Neural cell (in vitro differentiated cells): ENCODE measurements around the gene KRTAP13-4. TPM values are rescaled to one million over a fixed set of nuclear protein-coding genes. Genes with fewer than 3 reads are reported as not detected.

ENCODE experiments used
- H2AFZ ChIP-seq: fragments of 200-600, 300-800 bp; sonication (generic), shearing (Covaris generic); 2 replicates; pipeline ENCODE4 v1.6.0; 2014; ENCODE audit warnings: low read depth, mild to moderate bottlenecking, antibody characterized with exemption, low read length, moderate library complexity
- H3F3A ChIP-seq: fragments of 200-600 bp; shearing (Covaris generic); 2 replicates; pipeline ENCODE4 v1.6.1; 2016; ENCODE audit warnings: mild to moderate bottlenecking, moderate library complexity, mixed read lengths, antibody characterized with exemption, low read length; ENCODE audit not compliant: insufficient read depth, poor library complexity, severe bottlenecking
- H3K27ac ChIP-seq: fragments of 200-600, 300-800 bp; sonication (generic), shearing (Covaris generic); 2 replicates; pipeline ENCODE4 v1.5.1; 2014; ENCODE audit warnings: mild to moderate bottlenecking, low read length, moderate library complexity
- H3K27me3 ChIP-seq: fragments of 300-800, 200-600 bp; sonication (generic), shearing (Covaris generic); 2 replicates; pipeline ENCODE4 v1.6.0; 2014; ENCODE audit warnings: mild to moderate bottlenecking, low read depth, low read length, moderate library complexity; ENCODE audit not compliant: insufficient read depth
- H3K36me3 ChIP-seq: fragments of 300-800, 200-600 bp; sonication (generic), shearing (Covaris generic); 2 replicates; pipeline ENCODE4 v1.5.1; 2014; ENCODE audit warnings: mild to moderate bottlenecking, antibody characterized with exemption, low read length, moderate library complexity; ENCODE audit not compliant: insufficient read depth
- H3K4me2 ChIP-seq: fragments of 300-800, 200-600 bp; sonication (generic), shearing (Covaris generic); 2 replicates; pipeline ENCODE4 v1.6.0; 2014; ENCODE audit warnings: mild to moderate bottlenecking, low read length
- H3K4me3 ChIP-seq: fragments of 300-800, 200-600 bp; sonication (generic), shearing (Covaris generic); 2 replicates; pipeline ENCODE4 v1.5.1; 2014; ENCODE audit warnings: mild to moderate bottlenecking, low read length, moderate library complexity
- H3K79me2 ChIP-seq: fragments of 200-600 bp; shearing (Covaris generic); replicated peaks from 2 replicates; pipeline ENCODE4 v1.6.0; 2014; ENCODE audit warnings: mild to moderate bottlenecking, low read length, moderate library complexity; ENCODE audit not compliant: insufficient read depth
- H3K9ac ChIP-seq: fragments of 300-800, 200-600 bp; sonication (generic), shearing (Covaris generic); 2 replicates; pipeline ENCODE4 v1.6.1; 2016; ENCODE audit warnings: mild to moderate bottlenecking, low read length, mixed read lengths
- H3K9me2 ChIP-seq: fragments of 200-600 bp; shearing (Covaris generic); 2 replicates; pipeline ENCODE4 v1.6.1; 2016; ENCODE audit warnings: mild to moderate bottlenecking, low read length, mixed read lengths; ENCODE audit not compliant: insufficient read depth
- H3K9me3 ChIP-seq: fragments of 200-600, 300-800 bp; sonication (generic), shearing (Covaris generic); 2 replicates; pipeline ENCODE4 v1.6.1; 2016; ENCODE audit warnings: mild to moderate bottlenecking, mixed run types, low read length, moderate library complexity, mixed read lengths
- H4K20me1 ChIP-seq: fragments of 200-600 bp; shearing (Covaris generic); 2 replicates; pipeline ENCODE4 v1.6.1; 2016; ENCODE audit warnings: mild to moderate bottlenecking, mixed run types; ENCODE audit not compliant: insufficient read depth
- EP300 ChIP-seq: fragments of 450-650 bp; conservative IDR thresholded peaks from 2 replicates; pipeline ENCODE4 v1.6.1; 2014; ENCODE audit warnings: antibody characterized with exemption, mild to moderate bottlenecking, moderate library complexity; ENCODE audit not compliant: poor library complexity, severe bottlenecking
- EZH2 ChIP-seq: fragments of 200-600, 300-800 bp; shearing (Covaris generic), sonication (generic); IDR thresholded peaks from 2 replicates; pipeline ENCODE4 v1.6.1; 2014; ENCODE audit warnings: antibody characterized with exemption, low read length, borderline replicate concordance, mild to moderate bottlenecking; ENCODE audit not compliant: insufficient read depth, poor library complexity, severe bottlenecking
- MXI1 ChIP-seq: fragments of 450-650 bp; conservative IDR thresholded peaks from 2 replicates; pipeline ENCODE4 v1.6.1; 2014; ENCODE audit warnings: antibody characterized with exemption, mild to moderate bottlenecking; ENCODE audit not compliant: poor library complexity, severe bottlenecking
- POLR2AphosphoS5 ChIP-seq: IDR thresholded peaks from 2 replicates; pipeline ENCODE4 v1.6.1; 2012
- RAD21 ChIP-seq: fragments of 450-650 bp; conservative IDR thresholded peaks from 2 replicates; pipeline ENCODE4 v1.6.1; 2014; ENCODE audit warnings: antibody characterized with exemption, mild to moderate bottlenecking, moderate library complexity
- SMC3 ChIP-seq: fragments of 450-650 bp; conservative IDR thresholded peaks from 2 replicates; pipeline ENCODE4 v1.6.1; 2014; ENCODE audit warnings: antibody characterized with exemption, mild to moderate bottlenecking, moderate library complexity; ENCODE audit not compliant: poor library complexity
- TAF1 ChIP-seq: IDR thresholded peaks from 2 replicates; pipeline ENCODE4 v1.6.1; 2012; ENCODE audit warnings: low read depth
- polyA plus RNA-seq: library from polyadenylated mRNA; depleted of rRNA; stranded (reverse); fragments of >200 nt; gene quantifications from 2 replicates; pipeline ENCODE4 v1.2.3, GENCODE V29; 2014
- TF ChIP-seq, protein P1 (sequence below): IDR thresholded peaks from 2 replicates; pipeline ENCODE4 v1.6.1; 2012; ENCODE audit warnings: borderline replicate concordance
- TF ChIP-seq, protein P2 (sequence below): fragments of 450-650 bp; IDR thresholded peaks from 2 replicates; pipeline ENCODE4 v1.5.1; 2014; ENCODE audit warnings: antibody characterized with exemption, mild to moderate bottlenecking, moderate library complexity; ENCODE audit not compliant: poor library complexity, severe bottlenecking

Gene KRTAP13-4
- polyA plus RNA-seq, 1 donor from 2014 or later = not detected

GRCh38 chr21:30391492-30392025 is 38.5 kb upstream of the KRTAP13-4 start:
- no peaks in the 10 kb centered on the region for H3K9me3 ChIP-seq
- H3F3A ChIP-seq = peaks cover 12% of the 10 kb centered on the region
- H3K27ac ChIP-seq = peak overlapping the region; percentile 80

GRCh38 chr21:30395731-30396130 is 34.3 kb upstream of the KRTAP13-4 start, which contains the start of gene KRTAP13-1:
TSS of gene KRTAP13-1 (plus strand) at chr21:30396031. CDS start at chr21:30396087, 56 bp downstream.
- no peak within 1 kb of the TSS for H3K9ac ChIP-seq
- H3K36me3 ChIP-seq = no peaks in the 10 kb centered on the region
- no peak within 1 kb of the TSS for H3K4me3 ChIP-seq
- H3F3A ChIP-seq = peaks cover 10% of the 10 kb centered on the region
- H4K20me1 ChIP-seq = no peaks in the 10 kb centered on the region
- no peak within 1 kb of the TSS for H3K27ac ChIP-seq
- no peaks in the 10 kb centered on the region for H3K9me3 ChIP-seq
- TF ChIP-seq RAD21 (no peak), TAF1 (no peak), EP300 (no peak), POLR2AphosphoS5 (no peak), MXI1 (no peak), SMC3 (no peak), EZH2 (no peak)
- TF ChIP-seq, protein P1, sequence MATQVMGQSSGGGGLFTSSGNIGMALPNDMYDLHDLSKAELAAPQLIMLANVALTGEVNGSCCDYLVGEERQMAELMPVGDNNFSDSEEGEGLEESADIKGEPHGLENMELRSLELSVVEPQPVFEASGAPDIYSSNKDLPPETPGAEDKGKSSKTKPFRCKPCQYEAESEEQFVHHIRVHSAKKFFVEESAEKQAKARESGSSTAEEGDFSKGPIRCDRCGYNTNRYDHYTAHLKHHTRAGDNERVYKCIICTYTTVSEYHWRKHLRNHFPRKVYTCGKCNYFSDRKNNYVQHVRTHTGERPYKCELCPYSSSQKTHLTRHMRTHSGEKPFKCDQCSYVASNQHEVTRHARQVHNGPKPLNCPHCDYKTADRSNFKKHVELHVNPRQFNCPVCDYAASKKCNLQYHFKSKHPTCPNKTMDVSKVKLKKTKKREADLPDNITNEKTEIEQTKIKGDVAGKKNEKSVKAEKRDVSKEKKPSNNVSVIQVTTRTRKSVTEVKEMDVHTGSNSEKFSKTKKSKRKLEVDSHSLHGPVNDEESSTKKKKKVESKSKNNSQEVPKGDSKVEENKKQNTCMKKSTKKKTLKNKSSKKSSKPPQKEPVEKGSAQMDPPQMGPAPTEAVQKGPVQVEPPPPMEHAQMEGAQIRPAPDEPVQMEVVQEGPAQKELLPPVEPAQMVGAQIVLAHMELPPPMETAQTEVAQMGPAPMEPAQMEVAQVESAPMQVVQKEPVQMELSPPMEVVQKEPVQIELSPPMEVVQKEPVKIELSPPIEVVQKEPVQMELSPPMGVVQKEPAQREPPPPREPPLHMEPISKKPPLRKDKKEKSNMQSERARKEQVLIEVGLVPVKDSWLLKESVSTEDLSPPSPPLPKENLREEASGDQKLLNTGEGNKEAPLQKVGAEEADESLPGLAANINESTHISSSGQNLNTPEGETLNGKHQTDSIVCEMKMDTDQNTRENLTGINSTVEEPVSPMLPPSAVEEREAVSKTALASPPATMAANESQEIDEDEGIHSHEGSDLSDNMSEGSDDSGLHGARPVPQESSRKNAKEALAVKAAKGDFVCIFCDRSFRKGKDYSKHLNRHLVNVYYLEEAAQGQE = no peak
- TF ChIP-seq, protein P2, sequence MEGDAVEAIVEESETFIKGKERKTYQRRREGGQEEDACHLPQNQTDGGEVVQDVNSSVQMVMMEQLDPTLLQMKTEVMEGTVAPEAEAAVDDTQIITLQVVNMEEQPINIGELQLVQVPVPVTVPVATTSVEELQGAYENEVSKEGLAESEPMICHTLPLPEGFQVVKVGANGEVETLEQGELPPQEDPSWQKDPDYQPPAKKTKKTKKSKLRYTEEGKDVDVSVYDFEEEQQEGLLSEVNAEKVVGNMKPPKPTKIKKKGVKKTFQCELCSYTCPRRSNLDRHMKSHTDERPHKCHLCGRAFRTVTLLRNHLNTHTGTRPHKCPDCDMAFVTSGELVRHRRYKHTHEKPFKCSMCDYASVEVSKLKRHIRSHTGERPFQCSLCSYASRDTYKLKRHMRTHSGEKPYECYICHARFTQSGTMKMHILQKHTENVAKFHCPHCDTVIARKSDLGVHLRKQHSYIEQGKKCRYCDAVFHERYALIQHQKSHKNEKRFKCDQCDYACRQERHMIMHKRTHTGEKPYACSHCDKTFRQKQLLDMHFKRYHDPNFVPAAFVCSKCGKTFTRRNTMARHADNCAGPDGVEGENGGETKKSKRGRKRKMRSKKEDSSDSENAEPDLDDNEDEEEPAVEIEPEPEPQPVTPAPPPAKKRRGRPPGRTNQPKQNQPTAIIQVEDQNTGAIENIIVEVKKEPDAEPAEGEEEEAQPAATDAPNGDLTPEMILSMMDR = no peak
- no peaks in the 10 kb centered on the region for H3K27me3 ChIP-seq
- no peaks in the 10 kb centered on the region for H3K79me2 ChIP-seq
- no peak within 1 kb of the TSS for H3K4me2 ChIP-seq
- no peaks in the 10 kb centered on the region for H3K9me2 ChIP-seq
- no peak within 1 kb of the TSS for H2AFZ ChIP-seq

More at GRCh38 chr21:30391492-30392025, 38.5 kb upstream of the KRTAP13-4 start:
- peak; percentile 91 for TF ChIP-seq POLR2AphosphoS5
- TF ChIP-seq TAF1 = no peak
- TF ChIP-seq SMC3 = no peak
- no peak for TF ChIP-seq MXI1
- peak; percentile 36 for TF ChIP-seq RAD21
- TF ChIP-seq, protein P2 = no peak
- no peak for TF ChIP-seq EZH2
- TF ChIP-seq, protein P1 = peak; percentile 67
- TF ChIP-seq EP300 = peak; percentile 100
- H3K79me2 ChIP-seq = no peaks in the 10 kb centered on the region
- no peaks in the 10 kb centered on the region for H4K20me1 ChIP-seq
- no peak overlapping the region for H3K4me2 ChIP-seq
- H3K36me3 ChIP-seq = no peaks in the 10 kb centered on the region
- peak overlapping the region; percentile 33 for H3K9ac ChIP-seq
- H3K27me3 ChIP-seq = no peaks in the 10 kb centered on the region
- no peak overlapping the region for H2AFZ ChIP-seq
- peak overlapping the region; percentile 39 for H3K4me3 ChIP-seq
- H3K9me2 ChIP-seq = no peaks in the 10 kb centered on the region
